HG03108 (cell line): ENCODE measurements around the gene KBTBD4.
A peak's percentile ranks its signal among the peaks of the same experiment; 100 is the strongest.

ENCODE experiments used
- ATAC-seq: cut with Tn5 transposase; IDR thresholded peaks from one replicate; pipeline ENCODE4 v1.9.1; 2021; ENCODE audit warnings: moderate library complexity; ENCODE audit not compliant: unreplicated experiment

The KBTBD4 gene

GRCh38 chr11:47578524-47579494 is at the start of gene KBTBD4, which contains the start of gene NDUFS3:
KBTBD4 (minus strand) TSS chr11:47578970; CDS start chr11:47578951, 19 bp downstream.
NDUFS3 (plus strand) TSS chr11:47579074; CDS start chr11:47579092, 18 bp downstream.
- ATAC-seq, result peak; percentile 90

DNA sequence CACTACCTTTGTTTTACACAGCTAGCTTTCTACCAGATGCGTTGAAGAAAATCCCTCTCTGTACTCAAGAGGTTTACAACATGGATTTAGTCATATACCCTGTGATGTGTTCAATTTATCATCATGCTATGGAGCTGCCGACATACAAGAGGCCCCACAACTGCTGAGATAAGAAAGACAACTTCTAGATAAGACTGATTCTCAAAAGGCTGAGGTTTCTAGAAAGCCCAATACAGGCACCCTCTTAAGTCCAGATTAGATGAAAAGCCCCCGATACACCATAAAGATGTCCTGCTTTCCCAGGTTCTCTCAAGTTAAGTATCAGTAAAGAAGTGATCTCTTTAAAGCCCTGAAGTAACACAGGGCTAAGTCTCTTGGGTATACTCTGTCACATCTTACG is 49.3 kb upstream of the KBTBD4 start:
- ATAC-seq, result no peak

- no peak for ATAC-seq
Observed at GRCh38 chr11:47626234-47626633, 47.5 kb upstream of the KBTBD4 start.

- no peak for ATAC-seq
Observed at GRCh38 chr11:47620836-47621378, 42.1 kb upstream of the KBTBD4 start.

DNA sequence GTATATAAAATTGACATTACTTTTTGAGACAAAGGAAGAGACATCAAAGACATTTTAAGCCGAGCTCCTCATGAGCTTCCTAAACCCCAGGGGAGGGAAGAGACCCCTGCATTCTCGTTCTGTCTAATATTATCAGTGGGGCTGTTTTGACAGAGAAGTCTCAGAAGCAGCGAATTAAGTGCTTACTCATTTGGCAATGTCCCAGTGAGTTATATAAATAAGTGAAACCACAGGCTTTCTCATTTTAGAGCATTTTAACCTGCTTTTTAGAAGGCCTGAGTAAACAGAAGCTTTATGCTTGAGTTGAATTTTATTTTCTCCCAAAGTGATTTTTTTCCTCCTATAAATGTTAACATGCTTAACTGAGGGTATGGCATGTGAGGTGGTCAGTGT is 38.6 kb upstream of the KBTBD4 start:
- no peak for ATAC-seq

DNA sequence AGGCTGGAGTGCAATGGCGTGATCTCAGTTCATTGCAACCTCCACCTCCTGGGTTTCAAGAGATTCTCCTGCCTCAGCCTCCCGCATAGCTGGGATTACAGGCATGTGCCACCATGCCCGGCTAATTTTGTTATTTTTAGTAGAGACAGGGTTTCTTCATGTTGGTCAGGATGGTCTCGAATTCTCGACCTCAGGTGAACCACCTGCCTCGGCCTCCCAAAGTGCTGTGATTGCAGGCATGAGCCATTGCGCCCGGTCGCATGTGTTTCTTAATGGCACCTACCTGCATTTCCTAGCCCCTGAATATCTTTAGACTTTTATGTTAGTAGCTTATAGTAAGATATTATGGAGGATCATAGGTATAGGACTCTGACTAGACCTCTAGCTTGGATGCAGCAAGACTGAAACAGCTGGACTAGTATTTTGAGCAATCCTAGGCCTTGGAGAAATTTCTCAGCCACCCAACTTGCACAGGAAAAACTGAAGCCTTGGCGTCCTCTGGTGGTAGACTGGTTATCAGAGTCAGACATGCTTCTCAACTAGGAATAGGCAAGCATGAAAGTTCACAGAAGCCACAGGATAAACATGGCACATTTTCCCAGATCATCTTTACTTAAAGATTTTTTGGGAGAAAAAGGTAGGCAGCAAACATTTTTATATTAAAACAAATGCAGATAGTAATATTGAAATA is 38.1 kb upstream of the KBTBD4 start:
- no peak for ATAC-seq

- ATAC-seq, result no peak
Observed at GRCh38 chr11:47615249-47615648, 36.5 kb upstream of the KBTBD4 start.

DNA sequence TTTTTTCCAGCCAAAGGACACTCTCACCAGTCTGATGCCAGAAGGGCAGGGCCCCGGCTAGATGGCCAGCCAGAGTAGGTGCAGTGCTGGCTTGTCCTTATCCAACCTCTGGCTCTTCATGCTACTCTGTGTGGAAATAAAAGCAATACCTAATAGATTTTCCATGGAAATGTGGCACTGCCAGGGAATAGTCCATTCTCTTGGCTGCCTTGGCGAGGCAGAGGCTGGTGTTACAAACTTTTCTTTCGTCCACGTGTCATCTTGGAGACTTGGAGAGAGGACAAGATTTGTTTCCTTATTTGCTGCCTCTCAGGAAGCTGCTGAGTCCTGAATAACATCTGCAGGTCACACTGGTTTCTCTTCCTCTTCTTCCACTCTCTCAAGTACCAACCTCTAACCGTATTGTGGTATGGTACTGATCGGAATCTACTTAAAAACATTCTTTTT is 32.6 kb upstream of the KBTBD4 start:
- peak; percentile 81 for ATAC-seq

GRCh38 chr11:47609675-47610074 is 30.9 kb upstream of the KBTBD4 start:
- no peak for ATAC-seq

GRCh38 chr11:47607380-47607779 is 28.6 kb upstream of the KBTBD4 start:
- ATAC-seq, result no peak

DNA sequence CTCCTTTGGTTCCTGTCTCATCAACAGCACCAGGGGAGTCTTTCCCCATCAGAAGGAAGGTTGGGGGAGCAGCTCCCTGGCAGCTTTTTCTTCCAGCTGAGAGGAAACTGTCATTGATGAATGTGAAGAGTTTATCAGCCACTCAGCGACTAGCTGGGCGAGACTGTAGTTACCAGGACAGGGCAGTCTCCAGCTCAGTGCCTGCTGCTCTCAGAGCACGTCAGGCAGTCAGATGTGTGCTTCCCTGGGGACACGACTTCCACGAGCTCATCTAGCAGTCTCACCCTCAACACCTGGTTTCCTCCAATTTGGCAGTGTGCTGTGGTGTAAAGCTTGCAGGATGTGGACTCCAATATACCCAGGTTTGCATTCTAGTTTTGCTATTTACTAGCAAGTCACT is 28.0 kb upstream of the KBTBD4 start:
- no peak for ATAC-seq

GRCh38 chr11:47605921-47606320 is 27.2 kb upstream of the KBTBD4 start:
- no peak for ATAC-seq

DNA sequence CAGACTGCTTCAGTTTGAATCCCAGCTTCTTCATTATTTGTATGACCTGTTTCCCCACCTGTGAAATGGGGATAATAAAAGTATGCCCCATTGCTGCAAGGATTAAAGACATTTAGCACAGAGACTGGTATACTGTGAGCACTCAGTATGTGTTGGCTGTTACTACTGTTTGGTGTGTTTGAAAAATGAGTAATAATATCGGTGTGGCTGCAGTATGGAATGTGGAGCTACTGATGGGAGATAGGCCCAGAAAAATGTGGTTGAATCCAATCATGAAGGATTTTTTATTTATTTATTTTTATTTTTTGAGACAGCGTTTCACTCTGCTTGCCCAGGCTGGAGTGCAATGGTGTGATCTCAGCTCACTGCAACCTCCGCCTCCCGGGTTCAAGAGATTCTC is 24.5 kb upstream of the KBTBD4 start:
- ATAC-seq, result no peak

DNA sequence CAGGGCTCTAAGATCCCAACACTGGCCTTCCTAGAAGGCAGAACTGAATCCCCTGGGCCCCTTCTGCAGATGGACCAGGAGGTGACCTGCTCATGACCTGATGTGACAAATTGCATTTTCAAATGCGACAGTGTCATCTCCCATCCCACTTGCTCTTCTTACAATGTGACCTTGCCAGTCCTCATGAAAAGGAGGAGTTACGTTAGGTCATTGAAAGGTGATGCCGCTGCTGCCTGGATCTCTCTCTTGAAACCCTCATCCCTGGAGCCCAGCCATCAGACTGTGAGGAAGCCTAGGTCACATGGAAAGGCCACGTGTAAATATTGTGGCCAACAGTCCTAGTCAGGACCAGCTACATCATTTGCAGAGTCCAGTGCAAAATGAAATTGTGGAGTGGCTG is 21.1 kb upstream of the KBTBD4 start:
- no peak for ATAC-seq

- ATAC-seq, result no peak
Observed at GRCh38 chr11:47595967-47596366, 17.2 kb upstream of the KBTBD4 start.

GRCh38 chr11:47595029-47595428 is 16.3 kb upstream of the KBTBD4 start:
- no peak for ATAC-seq

DNA sequence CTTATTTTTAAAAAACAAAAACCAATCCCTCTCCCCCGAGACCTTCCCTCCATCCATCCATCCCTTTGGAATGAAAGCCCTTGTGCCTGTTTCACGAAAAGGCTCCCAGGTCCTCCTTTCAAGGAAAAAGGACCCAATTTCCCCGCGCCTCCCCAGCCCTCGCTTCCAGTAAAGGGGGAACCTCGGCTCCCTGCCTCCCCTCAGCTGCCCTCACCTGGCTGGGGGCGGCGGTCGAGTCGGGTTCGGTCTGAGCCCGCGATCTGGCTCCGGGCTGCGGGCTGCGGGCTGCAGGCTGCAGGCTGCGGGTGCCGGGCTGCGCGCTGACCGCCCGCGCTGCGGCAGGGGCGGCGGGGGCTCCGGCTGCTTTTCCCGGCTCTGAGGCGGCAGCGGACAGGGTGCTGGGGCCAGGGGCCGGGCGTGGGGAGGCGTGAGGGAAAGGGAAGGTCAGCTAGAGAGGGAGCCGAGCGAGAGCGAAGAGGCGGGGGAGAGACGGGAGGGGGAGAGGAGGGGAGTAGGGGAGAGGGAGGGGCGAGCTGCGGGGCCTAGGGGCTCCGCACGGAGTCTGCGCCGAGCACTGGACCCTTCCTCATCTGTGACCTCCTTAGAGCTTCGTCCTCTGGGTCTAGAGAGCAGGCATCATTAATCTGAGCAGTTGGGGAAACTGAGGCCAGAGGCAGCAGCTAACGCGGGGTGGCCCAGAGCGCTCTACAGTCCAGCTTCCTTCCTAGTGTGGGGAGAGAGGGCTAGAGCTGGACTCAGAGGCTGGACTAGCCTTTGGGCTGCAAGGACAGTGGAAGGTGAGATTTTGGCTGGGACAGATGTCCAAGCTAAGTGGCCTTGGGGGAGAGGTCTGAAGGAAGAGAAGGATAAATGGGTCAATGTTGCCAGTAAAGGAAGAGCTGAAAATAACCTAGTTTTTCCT is 15.4 kb upstream of the KBTBD4 start, which contains the start of gene C1QTNF4:
Gene C1QTNF4 (minus strand): TSS at position 478 of the 922 bp plus-strand sequence. CDS start 3,601 bp downstream, outside the sequence.
- ATAC-seq, result no peak

GRCh38 chr11:47593492-47593933 is 14.7 kb upstream of the KBTBD4 start:
- no peak for ATAC-seq

GRCh38 chr11:47592970-47593369 is 14.2 kb upstream of the KBTBD4 start:
- ATAC-seq, result no peak

DNA sequence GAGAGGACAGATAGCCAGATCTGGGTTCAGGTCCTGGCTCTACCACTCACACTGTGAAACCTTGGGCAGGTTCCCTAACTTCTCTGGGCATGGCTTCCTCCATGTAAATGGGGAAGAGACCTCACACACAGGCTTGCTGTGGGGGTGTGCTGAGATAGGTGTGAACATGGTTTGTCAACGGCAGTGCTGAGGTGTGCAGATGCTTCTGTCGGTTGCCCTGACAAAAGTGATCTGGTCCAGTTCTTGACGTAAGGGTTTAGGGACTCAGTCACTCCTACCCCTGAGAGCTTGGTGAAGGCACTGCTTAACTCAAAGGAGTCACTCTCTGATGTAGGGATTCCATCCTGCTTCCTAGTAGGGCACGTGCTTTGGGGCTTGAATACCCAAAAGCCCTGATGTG is 13.5 kb upstream of the KBTBD4 start:
- ATAC-seq, result no peak
